Mucosa of descending colon (tissue), 3 donors: Measurements from ENCODE around the gene CHD6. TPM values are rescaled to one million over a fixed set of nuclear protein-coding genes. Genes with fewer than 3 reads are reported as not detected.

Experiments
- ATAC-seq: fragments of 200-7000 bp; cut with Tn5 transposase; one replicate; pipeline ENCODE4 v1.9.1; 2020; ENCODE audit warnings: mild to moderate bottlenecking, moderate library complexity
- DNase-seq, 3 donors: peaks; one replicate each; pipeline ENCODE4 v3.0.0-alpha.2; 2020
- H3K36me3 ChIP-seq: fragments of 200-600 bp; one replicate; pipeline ENCODE4 v1.8.0; 2021; ENCODE audit warnings: low read depth, mild to moderate bottlenecking
- H3K4me1 ChIP-seq: fragments of 200-600 bp; one replicate; pipeline ENCODE4 v1.8.0; 2021; ENCODE audit warnings: low read depth, mild to moderate bottlenecking
- H3K4me3 ChIP-seq: fragments of 200-600 bp; one replicate; pipeline ENCODE4 v1.8.0; 2021; ENCODE audit warnings: mild to moderate bottlenecking
- H3K9me3 ChIP-seq: fragments of 200-600 bp; one replicate; pipeline ENCODE4 v1.8.0; 2021; ENCODE audit warnings: mild to moderate bottlenecking
- CTCF ChIP-seq: fragments of 200-600 bp; IDR thresholded peaks from one replicate; pipeline ENCODE4 v1.8.0; 2022; ENCODE audit warnings: antibody characterized with exemption, mild to moderate bottlenecking
- intact Hi-C, 2 donors: fragments of 100-400 bp; cut with DNase I in 1 of 2; cut with micrococcal nuclease in 1 of 2; formaldehyde crosslinking; loops; one replicate each; pipeline versions ENCODE4 v1.11.0 to v1.11.1; 2022; cut with DNase I, micrococcal nuclease
- total RNA-seq, 3 donors: library from RNA; stranded (reverse); fragmentation: NEBNext Ultra II Directional in 2 of 3; extraction: Animal tissue kit (Norgen Biotek cat#: 25700) in 2 of 3; gene quantifications; one replicate each; pipeline versions ENCODE4 v1.2.1 to v1.2.4, GENCODE V29; 2021 to 2023
- donor health status: DM: no; HTN: no; CAD: no; lungs with moderate emphysema.
- donor health status: DM: no; HTN: no; CAD: no.
- donor health status: DM: no; HTN: yes; CAD: no.

The CHD6 gene
- total RNA-seq, 3 donors from 2014 or later = 33.8 to 53.6 (median 43.8) TPM

- intact Hi-C loops = no loop called here
- no peak for TF ChIP-seq CTCF
- no peak for ATAC-seq
- H3K9me3 ChIP-seq = no peaks in the 10 kb centered on the region
- H3K4me3 ChIP-seq = no peak overlapping the region
- no peak for DNase-seq
- peaks cover 5% of the 10 kb centered on the region for H3K4me1 ChIP-seq
- H3K36me3 ChIP-seq = peaks cover 15% of the 10 kb centered on the region
Measured at GRCh38 chr20:41412324-41413120, 205.7 kb downstream of the CHD6 start.

- TF ChIP-seq CTCF = no peak
- H3K4me1 ChIP-seq = peaks cover 5% of the 10 kb centered on the region
- H3K36me3 ChIP-seq = peaks cover 15% of the 10 kb centered on the region
- ATAC-seq = no peak
- intact Hi-C loops = no loop called here
- no peaks in the 10 kb centered on the region for H3K9me3 ChIP-seq
- no peak for DNase-seq
- no peak overlapping the region for H3K4me3 ChIP-seq
Measured at GRCh38 chr20:41411391-41411847, 206.8 kb downstream of the CHD6 start.

GRCh38 chr20:41408986-41409385 is 209.2 kb downstream of the CHD6 start:
- TF ChIP-seq CTCF = no peak
- ATAC-seq (no peak), DNase-seq (no peak)
- no peak overlapping the region for H3K4me3 ChIP-seq
- no peaks in the 10 kb centered on the region for H3K9me3 ChIP-seq
- peaks cover 10% of the 10 kb centered on the region for H3K36me3 ChIP-seq
- peaks cover 5% of the 10 kb centered on the region for H3K4me1 ChIP-seq
- intact Hi-C loops = no loop called here

GRCh38 chr20:41408156-41408794 is 209.9 kb downstream of the CHD6 start:
- no peak for TF ChIP-seq CTCF
- intact Hi-C loops = no loop called here
- DNase-seq = peak in 1 of 3 donors; percentile 9
- H3K36me3 ChIP-seq = peaks cover 10% of the 10 kb centered on the region
- no peak overlapping the region for H3K4me3 ChIP-seq
- peaks cover 5% of the 10 kb centered on the region for H3K4me1 ChIP-seq
- ATAC-seq = peak; percentile 52
- no peaks in the 10 kb centered on the region for H3K9me3 ChIP-seq

GRCh38 chr20:41407607-41408006 is 210.6 kb downstream of the CHD6 start:
- ATAC-seq (no peak), DNase-seq (no peak)
- Histone ChIP-seq H3K4me1 (peaks cover 5% of the 10 kb centered on the region), H3K9me3 (no peaks in the 10 kb centered on the region), H3K4me3 (no peak overlapping the region), H3K36me3 (peaks cover 8% of the 10 kb centered on the region)
- no peak for TF ChIP-seq CTCF
- intact Hi-C loops = no loop called here
